Panc1 (cell line): ENCODE data around the gene KCNN3. TPM values are rescaled to one million over a fixed set of nuclear protein-coding genes. Genes with fewer than 3 reads are reported as not detected.

ENCODE experiments used
- ATAC-seq: fragments of 200-7000 bp; cut with Tn5 transposase; 2 replicates; pipeline ENCODE4 v1.9.1; 2020; ENCODE audit warnings: mild to moderate bottlenecking, moderate library complexity
- BruUV-seq: library from RNA; stranded (reverse); fragments of 400-500 nt; replicated peaks from 2 replicates; lab custom pipeline; 2021; lab: Mats Ljungman, UMichigan
- CTCF ChIA-PET: fragments of 300-600 bp; sonication (Branson Sonifier 250); formaldehyde crosslinking; loops from one replicate; lab custom pipeline; 2022; ENCODE audit warnings: antibody characterized with exemption; lab: Charles Lee
- POLR2A ChIA-PET: fragments of 300-600 bp; sonication (Branson Sonifier 250); formaldehyde crosslinking; loops from one replicate; lab custom pipeline; 2022; ENCODE audit warnings: antibody characterized with exemption; lab: Charles Lee
- DNase-seq: peaks from one replicate; pipeline ENCODE4 v3.0.0-alpha.2; 2010; ENCODE audit warnings: low read depth, low spot score
- H3K27ac ChIP-seq: 2 replicates; pipeline ENCODE4 v1.5.1; 2011; ENCODE audit warnings: mild to moderate bottlenecking, low read length, inconsistent platforms
- H3K27me3 ChIP-seq: fragments of 200-500 bp; sonication (Bioruptor generic); 2 replicates; pipeline ENCODE4 v1.6.0; 2014; ENCODE audit warnings: low read length, inconsistent platforms; ENCODE audit not compliant: control insufficient read depth, insufficient read depth
- H3K36me3 ChIP-seq: fragments of 200-500 bp; sonication (Bioruptor generic); 2 replicates; pipeline ENCODE4 v1.5.1; 2014; ENCODE audit warnings: inconsistent platforms, mild to moderate bottlenecking, low read length, moderate library complexity; ENCODE audit not compliant: control insufficient read depth, insufficient read depth
- H3K4me1 ChIP-seq: 2 replicates; pipeline ENCODE4 v1.5.1; 2011; ENCODE audit warnings: inconsistent platforms, mild to moderate bottlenecking, low read length, moderate library complexity; ENCODE audit not compliant: control insufficient read depth, insufficient read depth
- H3K4me3 ChIP-seq, 2 experiments: 2 replicates each; pipeline ENCODE4 v1.5.1; 2011 to 2012; ENCODE audit warnings: low read depth in 2 of 2, low read length in 2 of 2, mild to moderate bottlenecking in 2 of 2, inconsistent platforms in 1 of 2, moderate library complexity in 1 of 2
- H3K9me3 ChIP-seq: fragments of 200-500 bp; sonication (Bioruptor generic); 2 replicates; pipeline ENCODE4 v1.5.1; 2014; ENCODE audit warnings: low read depth, mild to moderate bottlenecking, inconsistent platforms, low read length, moderate library complexity; ENCODE audit not compliant: control insufficient read depth, insufficient read depth
- CTCF ChIP-seq: fragments of 450-650 bp; IDR thresholded peaks from 2 replicates; pipeline ENCODE4 v1.5.1; 2017; ENCODE audit warnings: mild to moderate bottlenecking
- POLR2AphosphoS5 ChIP-seq: IDR thresholded peaks from 2 replicates; pipeline ENCODE4 v1.6.1; 2012; ENCODE audit warnings: mild to moderate bottlenecking, low read depth, low read length, moderate library complexity
- REST ChIP-seq, 2 experiments: IDR thresholded peaks; 2 replicates each; pipeline ENCODE4 v1.6.1; 2011 to 2012; ENCODE audit warnings: low read depth in 2 of 2, control low read depth in 1 of 2, low read length in 1 of 2, mild to moderate bottlenecking in 1 of 2, moderate library complexity in 1 of 2; ENCODE audit not compliant: insufficient read depth in 1 of 2
- SIN3A ChIP-seq: IDR thresholded peaks from 2 replicates; pipeline ENCODE4 v1.6.1; 2012; ENCODE audit warnings: low read depth, mild to moderate bottlenecking, low read length, moderate library complexity, borderline replicate concordance; ENCODE audit not compliant: insufficient read depth
- TCF7L2 ChIP-seq: IDR thresholded peaks from 2 replicates; pipeline ENCODE4 v1.6.1; 2011; ENCODE audit warnings: mild to moderate bottlenecking, low read depth, low read length, inconsistent platforms
- in situ Hi-C: cut with HindIII; loops from 2 replicates; pipeline ENCODE4 v1.10.0; 2016; ENCODE audit warnings: low sequenced_read_pairs, low pct_unique_long_range_greater_than_20kb
- intact Hi-C: fragments of 100-400 bp; cut with micrococcal nuclease; formaldehyde crosslinking; loops from one replicate; pipeline ENCODE4 v1.10.0; 2022; ENCODE audit not compliant: unreplicated experiment
- total RNA-seq: library from RNA; stranded (reverse); gene quantifications from one replicate; pipeline ENCODE4 v1.2.1, GENCODE V29; 2021; ENCODE audit not compliant: unreplicated experiment

KCNN3 gene
- total RNA-seq, 1 experiment from 2014 or later = 0.05 TPM

DNA sequence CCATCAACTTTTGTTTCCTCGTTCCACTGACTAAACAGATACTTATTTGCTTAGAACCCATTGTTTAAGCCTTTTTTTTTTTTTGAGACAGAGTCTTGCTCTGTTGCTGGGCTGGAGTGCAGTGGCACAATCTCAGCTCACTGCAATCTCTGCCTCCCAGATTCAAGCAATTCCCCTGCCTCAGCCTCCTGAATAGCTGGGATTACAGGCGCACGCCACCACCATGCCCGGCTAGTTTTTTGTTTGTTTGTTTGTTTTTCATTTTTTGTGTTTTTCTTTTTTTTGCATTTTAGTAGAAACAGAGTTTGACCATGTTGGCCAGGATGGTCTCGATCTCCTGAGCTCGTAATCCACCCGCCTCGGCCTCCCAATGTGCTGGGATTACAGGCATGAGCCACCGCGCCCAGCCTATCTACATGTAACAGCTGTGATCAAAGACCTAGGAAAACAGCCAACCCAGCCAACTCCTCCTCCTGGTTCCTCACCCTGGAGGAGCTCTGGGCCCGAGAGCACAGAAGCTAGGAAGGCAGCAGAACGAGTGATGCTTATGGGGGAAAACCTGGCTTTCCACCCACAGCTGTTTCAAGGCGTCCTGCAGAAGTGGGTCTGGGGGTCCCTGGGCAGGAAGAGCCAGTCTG, 32.9 kb downstream of the KCNN3 start:
- Histone ChIP-seq H3K27me3 (peaks cover 8% of the 10 kb centered on the region), H3K4me3 (no peak overlapping the region), H3K27ac (no peak overlapping the region), H3K4me1 (no peaks in the 10 kb centered on the region), H3K9me3 (no peaks in the 10 kb centered on the region), H3K36me3 (no peaks in the 10 kb centered on the region)
- DNase-seq (no peak), ATAC-seq (no peak)
- TF ChIP-seq SIN3A (no peak), REST (IDR thresholded peaks at IDR 0.05; ENCODE audit: insufficient read depth in 1 of 2, low read depth in 2 of 2, low read length in 1 of 2) (no peak), POLR2AphosphoS5 (no peak), CTCF (no peak), TCF7L2 (no peak)
- intact Hi-C loops (no loop called here), in situ Hi-C loops (no loop called here)
- ChIA-PET CTCF (interaction anchor here (0.6 to 1.2 kb wide), 2 partner anchors 25 to 71 kb away, joined by 3 read pairs; no protein-coding TSS in a partner anchor), POLR2A (no interaction called here)
- no TSS peak for BruUV-seq

GRCh38 chr1:154835531-154836324, 34.4 kb downstream of the KCNN3 start:
- intact Hi-C loops = no loop called here
- TF ChIP-seq CTCF (no peak), TCF7L2 (no peak), POLR2AphosphoS5 (no peak), SIN3A (no peak), REST (IDR thresholded peaks at IDR 0.05; ENCODE audit: insufficient read depth in 1 of 2, low read depth in 2 of 2, low read length in 1 of 2) (no peak)
- CTCF ChIA-PET = no interaction called here

More at GRCh38 chr1:154835531-154836324, 34.4 kb downstream of the KCNN3 start:
- ATAC-seq = no peak
- H3K4me3 ChIP-seq = no peak overlapping the region
- H3K9me3 ChIP-seq = no peaks in the 10 kb centered on the region
- no peaks in the 10 kb centered on the region for H3K36me3 ChIP-seq
- BruUV-seq = no TSS peak
- in situ Hi-C loops = no loop called here
- POLR2A ChIA-PET = no interaction called here
- peaks cover 8% of the 10 kb centered on the region for H3K27me3 ChIP-seq
- H3K27ac ChIP-seq = no peak overlapping the region
- no peaks in the 10 kb centered on the region for H3K4me1 ChIP-seq
- DNase-seq = no peak
